ENCODE data around the gene RCOR1. TPM values are rescaled to one million over a fixed set of nuclear protein-coding genes. Genes with fewer than 3 reads are reported as not detected.

RCOR1 gene
- total RNA-seq, 1 experiment from 2014 or later: 34.1 TPM

GRCh38 chr14:102544046-102544746, 48.3 kb upstream of the RCOR1 start:
- Histone ChIP-seq H2BK5ac (ENCODE audit: insufficient read length, low read length) (no peak overlapping the region), H2AFZ (ENCODE audit: low read length) (no peak overlapping the region), H4K20me1 (ENCODE audit: control insufficient read depth, insufficient read depth, insufficient read length) (no peaks in the 10 kb centered on the region), H3K27me3 (ENCODE audit: insufficient read depth, low read length) (no peaks in the 10 kb centered on the region), H2AK5ac (ENCODE audit: insufficient read length, low read length) (no peak overlapping the region), H4K91ac (ENCODE audit: insufficient read length, low read depth, low read length) (no peak overlapping the region), H3K79me2 (ENCODE audit: insufficient read depth, low read length) (no peaks in the 10 kb centered on the region), H2BK15ac (ENCODE audit: low read depth, low read length) (no peak overlapping the region), H3K23me2 (ENCODE audit: insufficient read length, low read depth, low read length, poor library complexity, severe bottlenecking) (no peaks in the 10 kb centered on the region), H3K79me1 (ENCODE audit: insufficient read depth, low read depth, low read length, poor library complexity, severe bottlenecking) (no peaks in the 10 kb centered on the region), H4K5ac (ENCODE audit: insufficient read length, low read depth, low read length) (no peak overlapping the region), H2BK12ac (ENCODE audit: insufficient read length, low read depth, low read length) (no peak overlapping the region), H3K27ac (ENCODE audit: insufficient read length, low read depth, low read length) (no peak overlapping the region), H3K4me2 (ENCODE audit: insufficient read depth, insufficient read length, low read length) (peak overlapping the region; percentile 7), H3K4me1 (ENCODE audit: insufficient read depth, low read length) (no peaks in the 10 kb centered on the region), H4K8ac (replicated peaks; ENCODE audit: insufficient read length, low read depth, low read length) (no peak overlapping the region), H3K9me3 (ENCODE audit: control insufficient read depth, low read depth, low read length) (no peaks in the 10 kb centered on the region), H3K4ac (ENCODE audit: low read depth, low read length) (no peak overlapping the region), H3K9ac (ENCODE audit: extremely low read depth, insufficient read length, low read length) (no peak overlapping the region), H3K14ac (ENCODE audit: insufficient read depth, low read length) (peak overlapping the region; percentile 53), H3K18ac (ENCODE audit: insufficient read length, low read depth, low read length) (no peak overlapping the region), H3K23ac (ENCODE audit: insufficient read length, low read depth, low read length) (no peak overlapping the region), H2BK20ac (ENCODE audit: low read depth, low read length, poor library complexity, severe bottlenecking) (no peak overlapping the region), H2BK120ac (ENCODE audit: low read depth, low read length, poor library complexity, severe bottlenecking) (no peak overlapping the region), H3K56ac (ENCODE audit: insufficient read length, low read depth, low read length) (no peak overlapping the region), H3T11ph (ENCODE audit: low read length) (no peak overlapping the region)
- Mint-ChIP-seq H3K4me3 (peak overlapping the region; percentile 4 to 15; a peak in 2 of 5 replicates), H3K27ac (no peak overlapping the region), H3K9me3 (no peaks in the 10 kb centered on the region), H3K36me3 (ENCODE audit: insufficient read depth in 1 of 3, low read depth in 3 of 3) (peaks cover 0 to 1% (median 0%) of the 10 kb centered on the region in 3 experiments; a peak in 1 of 7 replicates), H3K4me1 (peaks cover 22 to 27% of the 10 kb centered on the region in 2 experiments), H3K27me3 (ENCODE audit: low read depth) (peaks cover 16% of the 10 kb centered on the region)
- TF ChIP-seq CTCF (conservative IDR thresholded peaks at IDR 0.05): no peak
- DNase-seq: peak; percentile 53
- no CpG with 5 or more reads among the region's 43 CpGs for WGBS (ENCODE audit: extremely low coverage, insufficient read length, low lambda C conversion rate)
